ENCODE data around the gene YPEL2.

YPEL2 gene

GRCh38 chr17:59330053-59330942 is 1.2 kb upstream of the YPEL2 start:
- DNase-seq (ENCODE audit: low spot score): no peak

GRCh38 chr17:59331929-59332748 is 684 bp downstream of the YPEL2 start:
- no peak for DNase-seq (ENCODE audit: low spot score)

GRCh38 chr17:59332749-59333377 is 1.4 kb downstream of the YPEL2 start:
- no peak for DNase-seq (ENCODE audit: low spot score)

- no peak for DNase-seq (ENCODE audit: low spot score)
Observed at GRCh38 chr17:59333836-59334235, 2.4 kb downstream of the YPEL2 start.

- DNase-seq (ENCODE audit: low spot score): no peak
Observed at GRCh38 chr17:59335685-59336084, 4.2 kb downstream of the YPEL2 start.

GRCh38 chr17:59337741-59338299 is 6.4 kb downstream of the YPEL2 start:
- no peak for DNase-seq (ENCODE audit: low spot score)

GRCh38 chr17:59338498-59338897 is 7.0 kb downstream of the YPEL2 start:
- DNase-seq (ENCODE audit: low spot score): no peak

GRCh38 chr17:59341922-59342321 is 10.5 kb downstream of the YPEL2 start:
- DNase-seq (ENCODE audit: low spot score): no peak

- no peak for DNase-seq (ENCODE audit: low spot score)
Observed at GRCh38 chr17:59342681-59343131, 11.3 kb downstream of the YPEL2 start.

- DNase-seq (ENCODE audit: low spot score): no peak
Observed at GRCh38 chr17:59345476-59345875, 14.0 kb downstream of the YPEL2 start.

- DNase-seq (ENCODE audit: low spot score): no peak
Observed at GRCh38 chr17:59346341-59346740, 14.9 kb downstream of the YPEL2 start.

GRCh38 chr17:59346876-59347407 is 15.5 kb downstream of the YPEL2 start:
- no peak for DNase-seq (ENCODE audit: low spot score)

- DNase-seq (ENCODE audit: low spot score): no peak
Observed at GRCh38 chr17:59347975-59348391, 16.5 kb downstream of the YPEL2 start.

- DNase-seq (ENCODE audit: low spot score): no peak
Observed at GRCh38 chr17:59349178-59349577, 17.7 kb downstream of the YPEL2 start.

GRCh38 chr17:59353106-59353854 is 21.8 kb downstream of the YPEL2 start:
- DNase-seq (ENCODE audit: low spot score): no peak

GRCh38 chr17:59353936-59354755 is 22.7 kb downstream of the YPEL2 start:
- no peak for DNase-seq (ENCODE audit: low spot score)

GRCh38 chr17:59355030-59355701 is 23.7 kb downstream of the YPEL2 start:
- no peak for DNase-seq (ENCODE audit: low spot score)

GRCh38 chr17:59355702-59356325 is 24.4 kb downstream of the YPEL2 start:
- DNase-seq (ENCODE audit: low spot score): no peak

GRCh38 chr17:59356543-59357218 is 25.2 kb downstream of the YPEL2 start:
- DNase-seq (ENCODE audit: low spot score): no peak

Measured in hematopoietic multipotent progenitor cell treated with erythropoietin and hydrocortisone succinate and interleukin-3 and kit ligand, for 15 days (in vitro differentiated cells).